Left cardiac atrium (tissue), 4 donors: ENCODE data around the gene NDE1. TPM values are rescaled to one million over a fixed set of nuclear protein-coding genes. Genes with fewer than 3 reads are reported as not detected.
"Not testable (repeated sequence)": the region's sequence is repeated elsewhere in the genome, so short reads cannot be mapped to it uniquely, and the experiment has no call there.

Experiments used
- ATAC-seq, 2 donors: fragments of 200-7000 bp; cut with Tn5 transposase; one replicate each; pipeline ENCODE4 v1.9.1; 2020; ENCODE audit warnings: mild to moderate bottlenecking in 2 of 2, moderate library complexity in 2 of 2
- DNase-seq: peaks from one replicate; pipeline ENCODE4 v3.0.0-alpha.2; 2020
- intact Hi-C, 2 donors: fragments of 100-400 bp; cut with DNase I; formaldehyde crosslinking; loops; one replicate each; pipeline versions ENCODE4 v1.14.1 to v1.15.1; 2022 to 2023
- long read RNA-seq: library from polyadenylated mRNA; unstranded; transcript quantifications from one replicate; pipeline ENCODE4 v2.0.0, GENCODE V29; 2021
- total RNA-seq, 2 donors: library from RNA; stranded (reverse); fragmentation: NEBNext Ultra II Directional; extraction: Animal tissue kit (Norgen Biotek cat#: 25700); gene quantifications; one replicate each; pipeline ENCODE4 v1.2.1, GENCODE V29; 2021
- donor health status: DM: no; HTN: yes; CAD: no.
- donor health status: DM: no; HTN: yes; CAD: no; lungs with severe emphysema.
- donor health status: DM: yes; HTN: yes; CAD: no.
- donor health status: Dilated cardiomyopathy.

Gene NDE1
- 10 to 100 TPM; 17.8 to 19.8 TPM for total RNA-seq
- long read RNA-seq, transcript NDE1-201 (9 exons, 3,221 nt), result major isoform, 8 of 17 reads
- long read RNA-seq, partial matches to known transcripts, result 0 of 17 reads
- long read RNA-seq, other reads (novel, unspliced or antisense), result 9 of 17 reads

- DNase-seq (peak; percentile 94), ATAC-seq (peak; percentile 100)
- intact Hi-C loops, result no loop called here
Observed at GRCh38 chr16:15650019-15650697, at the start of gene NDE1. NDE1 (plus strand) TSS chr16:15650245; CDS start chr16:15664779, 14,534 bp downstream.

- ATAC-seq (no peak), DNase-seq (no peak)
- intact Hi-C loops, result no loop called here
Observed at GRCh38 chr16:15601212-15601879, 48.7 kb upstream of the NDE1 start.

GRCh38 chr16:15602285-15603044 is 47.6 kb upstream of the NDE1 start:
- intact Hi-C loops, result no loop called here
- ATAC-seq, result no peak
- no peak for DNase-seq

- intact Hi-C loops, result no loop called here
- DNase-seq (no peak), ATAC-seq (peak in 1 of 2 donors; percentile 41)
Observed at GRCh38 chr16:15604460-15605440, 45.3 kb upstream of the NDE1 start.

- no peak for ATAC-seq
- intact Hi-C loops, result no loop called here
- no peak for DNase-seq
Observed at GRCh38 chr16:15605839-15606517, 44.1 kb upstream of the NDE1 start.

GRCh38 chr16:15606518-15607220 is 43.4 kb upstream of the NDE1 start:
- ATAC-seq, result no peak
- no peak for DNase-seq
- intact Hi-C loops, result no loop called here

- intact Hi-C loops, DNase-seq, ATAC-seq: not testable (repeated sequence)
Observed at GRCh38 chr16:15607221-15607699, 42.8 kb upstream of the NDE1 start.

GRCh38 chr16:15607700-15608396 is 42.2 kb upstream of the NDE1 start:
- intact Hi-C loops, result no loop called here
- peak; percentile 78 for DNase-seq

GRCh38 chr16:15608398-15609285 is 41.4 kb upstream of the NDE1 start:
- intact Hi-C loops, result no loop called here
- no peak for ATAC-seq

More at GRCh38 chr16:15607700-15608396, 42.2 kb upstream of the NDE1 start:
- ATAC-seq, result peak; percentile 92 to 94

GRCh38 chr16:15609286-15609649 is 40.8 kb upstream of the NDE1 start:
- DNase-seq, result no peak
- no peak for ATAC-seq
- intact Hi-C loops, result no loop called here

More at GRCh38 chr16:15608398-15609285, 41.4 kb upstream of the NDE1 start:
- DNase-seq, result no peak

- no peak for ATAC-seq
- DNase-seq, result no peak
- intact Hi-C loops, result no loop called here
Observed at GRCh38 chr16:15610369-15610871, 39.6 kb upstream of the NDE1 start.

- intact Hi-C loops, result no loop called here
- ATAC-seq (no peak), DNase-seq (no peak)
Observed at GRCh38 chr16:15611610-15612009, 38.4 kb upstream of the NDE1 start.

- DNase-seq (no peak), ATAC-seq (no peak)
- intact Hi-C loops, result no loop called here
Observed at GRCh38 chr16:15613676-15614075, 36.4 kb upstream of the NDE1 start.

GRCh38 chr16:15616012-15616411 is 34.0 kb upstream of the NDE1 start:
- no peak for DNase-seq
- intact Hi-C loops, result no loop called here
- ATAC-seq, result no peak

- no peak for ATAC-seq
- intact Hi-C loops, result no loop called here
- DNase-seq, result no peak
Observed at GRCh38 chr16:15616475-15617165, 33.4 kb upstream of the NDE1 start.
